ENCODE data around the gene SPTB.
"Not testable (repeated sequence)": the region's sequence is repeated elsewhere in the genome, so short reads cannot be mapped to it uniquely, and the experiment has no call there.

The SPTB gene

GRCh38 chr14:64815257-64815656 lies 64.5 kb downstream of the SPTB start:
- DNase-seq: no peak

GRCh38 chr14:64812412-64812811 lies 67.3 kb downstream of the SPTB start:
- no peak for DNase-seq

- no peak for DNase-seq
Measured at GRCh38 chr14:64811676-64812075, 68.0 kb downstream of the SPTB start.

GRCh38 chr14:64808449-64808848 lies 71.3 kb downstream of the SPTB start:
- no peak for DNase-seq

DNA sequence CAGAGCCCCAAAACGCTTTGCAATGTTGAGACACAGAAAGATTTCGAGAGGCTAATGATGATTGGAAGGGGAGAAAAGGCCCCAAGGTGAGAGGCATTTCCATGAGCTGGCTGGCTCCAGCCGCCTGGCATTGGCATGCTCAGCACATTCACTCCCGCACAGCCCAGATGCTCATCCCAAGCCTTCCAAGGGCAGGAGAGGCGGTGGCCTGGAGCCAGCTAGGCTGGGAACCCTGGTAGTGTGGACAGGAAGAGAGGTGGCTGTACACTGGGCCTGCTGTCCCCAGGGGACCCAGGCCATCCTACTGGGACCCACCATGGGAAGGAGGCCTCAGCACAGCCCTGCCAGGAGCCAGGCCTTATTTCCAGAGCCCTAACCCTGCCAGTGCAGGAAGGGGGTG lies 72.2 kb downstream of the SPTB start:
- DNase-seq: no peak

- DNase-seq: no peak
Measured at GRCh38 chr14:64806862-64807495, 72.7 kb downstream of the SPTB start.

DNA sequence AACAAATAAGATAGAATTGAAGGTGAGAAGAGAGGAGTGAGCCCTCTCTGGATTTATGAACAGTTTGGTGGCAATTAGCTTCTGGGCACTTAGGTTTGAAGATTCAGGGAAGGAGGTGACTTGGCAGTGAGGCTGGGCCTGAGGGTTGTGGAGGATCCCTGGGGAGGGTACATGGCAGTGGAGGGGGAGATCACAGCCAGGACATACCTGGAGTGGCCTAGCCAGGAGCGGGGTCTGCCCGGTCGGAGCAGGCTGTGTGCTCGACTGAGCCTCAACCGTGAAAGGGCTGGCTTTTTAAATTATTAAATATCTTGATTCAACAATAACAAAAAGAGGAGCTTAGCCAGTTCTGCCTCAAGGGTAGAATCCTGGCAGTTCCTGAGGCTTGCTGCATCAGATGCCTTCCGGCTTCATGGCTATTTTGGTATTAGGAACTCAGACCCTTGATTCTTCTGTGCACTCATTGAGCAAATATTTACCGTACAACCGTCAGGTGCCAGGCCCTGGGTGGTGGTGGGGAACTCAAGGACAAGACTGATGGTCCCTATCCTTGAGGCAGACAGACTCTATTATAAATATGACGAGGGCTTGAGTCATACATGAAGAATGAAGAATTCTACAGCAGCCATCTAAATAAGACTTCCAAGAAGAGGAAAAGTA lies 73.4 kb downstream of the SPTB start:
- DNase-seq: no peak

- not testable (repeated sequence) for DNase-seq
Measured at GRCh38 chr14:64805646-64806045, 74.1 kb downstream of the SPTB start.

DNA sequence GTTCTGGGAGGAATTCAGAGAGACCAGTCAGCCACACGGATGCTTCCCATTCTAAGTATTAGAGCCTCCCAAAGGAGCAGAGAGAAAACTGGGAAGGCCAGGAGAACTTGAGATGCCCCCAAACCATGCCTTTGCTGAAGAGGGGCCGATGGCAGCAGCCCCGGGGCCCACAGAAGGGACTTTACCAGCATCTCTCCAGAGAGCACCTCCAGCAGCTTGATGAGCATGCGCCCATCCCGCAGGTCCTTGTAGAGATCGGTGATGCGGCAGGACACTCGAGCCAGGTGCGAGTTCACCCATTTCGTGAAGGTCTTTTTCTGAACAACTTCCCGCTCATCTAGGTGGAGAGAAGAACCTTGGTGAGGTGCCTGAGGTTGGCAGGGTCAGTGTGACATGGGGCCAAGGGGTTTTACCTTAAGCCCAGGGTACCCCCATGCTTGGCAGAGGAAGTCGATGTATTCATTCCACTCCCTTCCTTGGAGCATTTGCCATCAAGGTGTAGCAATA lies 74.9 kb downstream of the SPTB start:
- DNase-seq: no peak

DNA sequence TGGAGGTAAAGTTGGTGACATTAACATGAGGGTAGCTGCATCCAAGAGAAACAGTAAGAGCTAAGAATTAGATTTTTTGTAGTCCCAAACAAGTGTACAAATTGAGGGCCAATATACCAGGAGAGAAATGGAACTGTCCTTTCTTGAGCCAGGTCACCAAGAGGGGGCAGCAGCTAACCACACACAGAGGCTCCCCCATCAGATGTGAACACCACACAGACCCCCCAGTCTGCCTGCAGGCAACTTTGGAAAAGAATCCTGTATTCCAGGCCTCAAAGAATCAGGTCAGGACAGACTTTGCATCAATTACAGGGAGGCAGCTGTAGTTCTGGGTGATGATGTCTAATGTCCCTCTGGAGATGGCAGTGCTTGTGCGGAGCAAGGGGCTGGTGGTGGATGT lies 77.9 kb downstream of the SPTB start:
- no peak for DNase-seq

GRCh38 chr14:64801046-64801445 lies 78.7 kb downstream of the SPTB start:
- no peak for DNase-seq

GRCh38 chr14:64800000-64800399 lies 79.7 kb downstream of the SPTB start:
- DNase-seq: no peak

DNA sequence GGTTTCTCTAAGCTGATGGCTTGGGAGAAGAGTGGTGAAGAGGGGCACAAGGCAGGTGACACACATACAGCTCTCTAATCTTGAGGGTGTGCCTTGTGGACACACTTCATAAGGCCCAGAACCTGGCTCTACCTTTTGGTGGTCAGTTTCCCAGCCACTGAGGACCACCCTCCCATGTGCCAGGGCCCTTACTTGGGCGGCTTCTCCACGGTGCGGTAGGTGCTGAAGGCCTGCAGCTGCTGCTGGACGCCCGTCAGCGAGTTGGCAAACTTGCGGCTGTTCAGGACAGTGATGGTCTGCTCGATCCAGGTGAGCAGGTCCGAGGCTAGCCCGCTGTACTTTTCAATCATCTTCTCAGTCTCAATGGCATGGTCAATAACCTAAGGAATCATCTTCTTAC lies 80.2 kb downstream of the SPTB start:
- DNase-seq: no peak

GRCh38 chr14:64796369-64796768 lies 83.3 kb downstream of the SPTB start:
- DNase-seq: no peak

- DNase-seq: no peak
Measured at GRCh38 chr14:64795921-64796320, 83.8 kb downstream of the SPTB start.

- no peak for DNase-seq
Measured at GRCh38 chr14:64795211-64795610, 84.5 kb downstream of the SPTB start.

GRCh38 chr14:64792871-64793560 lies 86.7 kb downstream of the SPTB start:
- DNase-seq: no peak

DNA sequence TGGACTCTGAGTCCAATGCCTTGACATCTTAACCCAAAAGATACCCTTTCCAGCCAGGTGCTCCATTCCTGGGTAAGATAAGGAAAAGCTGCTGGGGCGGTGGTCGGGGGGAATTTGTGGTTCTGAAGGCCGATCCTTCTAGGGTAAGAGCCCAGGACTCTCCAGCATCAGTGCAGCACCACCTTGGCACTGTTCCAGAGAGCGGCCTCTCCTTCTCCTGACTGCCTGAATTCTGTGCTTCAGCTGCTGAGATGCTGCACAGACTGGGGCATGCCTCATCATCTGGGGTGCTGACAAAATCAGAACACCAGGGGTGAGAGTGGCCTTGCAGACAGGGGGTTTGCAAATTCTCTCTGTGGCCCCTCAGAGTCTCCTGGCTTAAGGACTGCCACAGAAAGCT lies 87.5 kb downstream of the SPTB start:
- DNase-seq: no peak

GRCh38 chr14:64790478-64790877 lies 89.2 kb downstream of the SPTB start:
- no peak for DNase-seq

DNA sequence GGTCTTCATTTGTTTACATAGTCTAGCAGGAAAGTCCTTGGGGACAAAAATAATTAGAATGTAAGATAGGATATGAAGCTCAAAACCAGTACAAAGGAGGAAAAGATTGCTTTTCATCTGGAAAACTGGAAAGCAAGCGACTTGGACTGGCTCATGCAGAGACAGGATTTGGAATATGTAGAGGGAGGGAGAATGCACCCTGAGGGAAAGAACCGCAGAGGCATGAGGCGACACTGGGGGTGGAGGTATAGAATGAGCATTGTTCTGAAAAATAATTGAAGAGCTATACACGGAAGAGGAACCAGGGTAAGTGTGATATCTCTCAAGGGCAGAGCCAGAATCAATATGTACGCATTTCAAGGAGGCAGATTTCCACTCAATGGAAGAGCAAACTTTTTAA lies 90.0 kb downstream of the SPTB start:
- DNase-seq: no peak

GRCh38 chr14:64788706-64789105 lies 91.0 kb downstream of the SPTB start:
- no peak for DNase-seq

DNA sequence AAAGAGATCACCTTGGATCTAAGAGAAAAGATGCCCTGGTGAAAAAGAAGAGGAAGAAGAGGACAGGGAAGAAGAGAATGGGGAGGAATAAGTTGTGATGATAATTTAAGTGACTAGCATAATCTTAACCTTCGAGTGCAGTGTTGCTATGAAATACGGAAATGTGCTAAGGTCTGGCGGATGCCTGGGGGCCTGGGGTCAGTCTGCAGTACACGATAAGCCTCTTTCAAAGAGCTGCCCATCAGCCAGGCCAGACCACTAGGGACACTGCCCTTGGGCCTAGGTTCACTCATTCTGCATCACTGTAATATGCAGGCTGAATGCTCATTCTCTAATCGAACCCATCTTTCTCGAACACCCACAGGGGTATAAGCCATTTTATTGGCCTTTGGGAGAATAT lies 92.1 kb downstream of the SPTB start:
- DNase-seq: no peak

- DNase-seq: no peak
Measured at GRCh38 chr14:64786296-64787149, 93.2 kb downstream of the SPTB start.

Measured in activated CD8-positive, alpha-beta memory T cell treated with anti-CD3 and anti-CD28 coated beads, Interleukin-2, amount 50 U/mL, for 48 hours (primary cell).